Cardiac fibroblast (primary cell): Measurements from ENCODE around the gene TBX21.
"Not testable (repeated sequence)": the region's sequence is repeated elsewhere in the genome, so short reads cannot be mapped to it uniquely, and the experiment has no call there.

ENCODE experiments used
- DNase-seq, 2 donors: peaks; one replicate each; pipeline versions ENCODE4 v3.0.0 to v3.0.0-alpha.2; 2010; ENCODE audit warnings: low read depth in 2 of 2
- H3K4me3 ChIP-seq, 2 donors: replicated peaks in 1 of 2; 1 replicate in 1 of 2; 2 replicates in 1 of 2; pipeline ENCODE4 v1.5.1; 2011; ENCODE audit warnings: low read depth in 2 of 2, low read length in 2 of 2, mild to moderate bottlenecking in 2 of 2, moderate library complexity in 1 of 2
- CTCF ChIP-seq: IDR thresholded peaks from one replicate; pipeline ENCODE4 v1.5.1; 2011; ENCODE audit warnings: low read depth, mild to moderate bottlenecking, low read length, inconsistent platforms

TBX21 gene

GRCh38 chr17:47733674-47734410 lies 806 bp downstream of the TBX21 start:
- no peak for DNase-seq
- H3K4me3 ChIP-seq, result no peak overlapping the region
- TF ChIP-seq CTCF, result no peak

GRCh38 chr17:47735139-47735464 lies 2.1 kb downstream of the TBX21 start:
- no peak for DNase-seq
- no peak for TF ChIP-seq CTCF
- no peak overlapping the region for H3K4me3 ChIP-seq

GRCh38 chr17:47735536-47736011 lies 2.5 kb downstream of the TBX21 start:
- H3K4me3 ChIP-seq, result no peak overlapping the region
- no peak for DNase-seq
- no peak for TF ChIP-seq CTCF

GRCh38 chr17:47736501-47737495 lies 3.8 kb downstream of the TBX21 start:
- TF ChIP-seq CTCF, result no peak
- DNase-seq, result no peak
- H3K4me3 ChIP-seq, result no peak overlapping the region

- H3K4me3 ChIP-seq, result no peak overlapping the region
- TF ChIP-seq CTCF, result no peak
Observed at GRCh38 chr17:47738178-47738577, 5.1 kb downstream of the TBX21 start.

GRCh38 chr17:47739150-47739549 lies 6.1 kb downstream of the TBX21 start:
- TF ChIP-seq CTCF, result no peak
- DNase-seq, result no peak
- H3K4me3 ChIP-seq, result no peak overlapping the region

More at GRCh38 chr17:47738178-47738577, 5.1 kb downstream of the TBX21 start:
- no peak for DNase-seq

- DNase-seq, H3K4me3 ChIP-seq: not testable (repeated sequence)
Observed at GRCh38 chr17:47739945-47740344, 6.9 kb downstream of the TBX21 start.
